ENCODE data around the gene STK39.

- TF ChIP-seq CTCF (IDR thresholded peaks at IDR 0.05) (no peak), POLR2AphosphoS5 (IDR thresholded peaks at IDR 0.05) (no peak), POLR2A (IDR thresholded peaks at IDR 0.05) (no peak), EP300 (IDR thresholded peaks at IDR 0.05) (no peak)
These were observed 61.7 kb downstream of the STK39 start for GRCh38 chr2:168185583-168186274.
